Measurements from ENCODE around the gene ACRV1. TPM values are rescaled to one million over a fixed set of nuclear protein-coding genes. Genes with fewer than 3 reads are reported as not detected.

Gene ACRV1
- total and polyA plus RNA-seq, 2 of the 4 experiments (the other 2 are of a cell fraction): not detected

- BruUV-seq (replicated peaks): no TSS peak
- H3K18ac ChIP-seq (ENCODE audit: low read depth, low read length): no peak overlapping the region
- H3K56ac ChIP-seq (ENCODE audit: extremely low read depth, insufficient read depth, low read length): no peak overlapping the region
- no peak overlapping the region for H3K14ac ChIP-seq (replicated peaks; ENCODE audit: low read depth, low read length)
- ATAC-seq (ENCODE audit: low read depth) (no peak), DNase-seq (no peak)
- H3K27me3 ChIP-seq (ENCODE audit: control insufficient read depth, insufficient read depth, low read length): no peaks in the 10 kb centered on the region
- no peak overlapping the region for H3K4me2 ChIP-seq (ENCODE audit: low read depth, low read length)
- no peaks in the 10 kb centered on the region for H3K9me3 ChIP-seq (ENCODE audit: control insufficient read depth, insufficient read depth, low read length)
- H3K23ac ChIP-seq (ENCODE audit: low read depth, low read length): no peak overlapping the region
- TF ChIP-seq, protein P1, sequence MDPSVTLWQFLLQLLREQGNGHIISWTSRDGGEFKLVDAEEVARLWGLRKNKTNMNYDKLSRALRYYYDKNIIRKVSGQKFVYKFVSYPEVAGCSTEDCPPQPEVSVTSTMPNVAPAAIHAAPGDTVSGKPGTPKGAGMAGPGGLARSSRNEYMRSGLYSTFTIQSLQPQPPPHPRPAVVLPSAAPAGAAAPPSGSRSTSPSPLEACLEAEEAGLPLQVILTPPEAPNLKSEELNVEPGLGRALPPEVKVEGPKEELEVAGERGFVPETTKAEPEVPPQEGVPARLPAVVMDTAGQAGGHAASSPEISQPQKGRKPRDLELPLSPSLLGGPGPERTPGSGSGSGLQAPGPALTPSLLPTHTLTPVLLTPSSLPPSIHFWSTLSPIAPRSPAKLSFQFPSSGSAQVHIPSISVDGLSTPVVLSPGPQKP (IDR thresholded peaks at IDR 0.05; ENCODE audit: borderline replicate concordance, low read depth, low read length): no peak
- no peak for TF ChIP-seq RCOR1 (IDR thresholded peaks at IDR 0.05; ENCODE audit: insufficient replicate concordance, low read length)
- TF ChIP-seq POLR2A (IDR thresholded peaks at IDR 0.05; ENCODE audit: low read depth, low read length): no peak
- TF ChIP-seq CTCF (conservative IDR thresholded peaks at IDR 0.05; ENCODE audit: low read depth, low read length): no peak
- no peak for TF ChIP-seq FOS (IDR thresholded peaks at IDR 0.05; ENCODE audit: low read depth, low read length)
- TF ChIP-seq NFE2L2 (IDR thresholded peaks at IDR 0.05; ENCODE audit: low read depth, low read length): no peak
- TF ChIP-seq CEBPB (IDR thresholded peaks at IDR 0.05; ENCODE audit: low read depth, low read length): no peak
- TF ChIP-seq USF2 (IDR thresholded peaks at IDR 0.05; ENCODE audit: low read depth, low read length): no peak
- no peak for TF ChIP-seq MAFK (IDR thresholded peaks at IDR 0.05; ENCODE audit: low read depth, low read length)
- TF ChIP-seq SMC3 (IDR thresholded peaks at IDR 0.05; ENCODE audit: low read depth, low read length): no peak
- no peak for TF ChIP-seq MXI1 (IDR thresholded peaks at IDR 0.05; ENCODE audit: borderline replicate concordance, low read depth, low read length)
- TF ChIP-seq RFX5 (IDR thresholded peaks at IDR 0.05; ENCODE audit: low read depth, low read length): no peak
- no peak for TF ChIP-seq MAZ (IDR thresholded peaks at IDR 0.05; ENCODE audit: borderline replicate concordance, low read depth, low read length)
- TF ChIP-seq RAD21 (IDR thresholded peaks at IDR 0.05; ENCODE audit: low read length): no peak
- TF ChIP-seq BHLHE40 (IDR thresholded peaks at IDR 0.05; ENCODE audit: low read depth, low read length): no peak
- no peaks in the 10 kb centered on the region for H3K4me1 ChIP-seq (ENCODE audit: control insufficient read depth, insufficient read depth, low read length)
- H2AK5ac ChIP-seq (ENCODE audit: low read depth, low read length): no peak overlapping the region
- no peaks in the 10 kb centered on the region for H4K20me1 ChIP-seq (ENCODE audit: insufficient read depth, low read length)
- no peaks in the 10 kb centered on the region for H3K79me1 ChIP-seq (ENCODE audit: low read depth in 1 of 2, low read length in 2 of 2)
- 0% methylated on average over 1 of the region's 6 CpGs; no CpG with 5 or more reads in 1 of the 2 experiments for WGBS, 2 experiments (ENCODE audit: extremely low coverage in 2 of 2, insufficient read length in 1 of 2)
- H3K9ac ChIP-seq (ENCODE audit: low read depth, low read length): no peak overlapping the region
- H3K4ac ChIP-seq (ENCODE audit: low read depth, low read length): no peak overlapping the region
- H3K36me3 ChIP-seq (ENCODE audit: control insufficient read depth, insufficient read depth, low read length): no peaks in the 10 kb centered on the region
- no peak overlapping the region for H2BK15ac ChIP-seq (ENCODE audit: low read depth, low read length)
- no peak overlapping the region for H4K91ac ChIP-seq (ENCODE audit: insufficient read depth, low read depth, low read length)
- CTCF ChIA-PET: no interaction called here
- no peak overlapping the region for H2AFZ ChIP-seq (replicated peaks; ENCODE audit: low read length, poor library complexity)
- dilution Hi-C loops (cut with HindIII; ENCODE audit: low sequenced_read_pairs, unreplicated experiment): no loop called here
- no peaks in the 10 kb centered on the region for H3K9me1 ChIP-seq (ENCODE audit: insufficient read depth, low read length)
- intact Hi-C loops (cut with micrococcal nuclease): no loop called here
- POLR2A ChIA-PET (ENCODE audit: unreplicated experiment): no interaction called here
- no peak overlapping the region for H2BK20ac ChIP-seq (ENCODE audit: low read depth, low read length)
- in situ Hi-C loops (cut with MboI; ENCODE audit: low sequenced_read_pairs): no loop called here
- H4K5ac ChIP-seq (ENCODE audit: low read depth, low read length): no peak overlapping the region
- no peak overlapping the region for H4K8ac ChIP-seq (ENCODE audit: low read depth in 2 of 2, low read length in 2 of 2)
- no peak overlapping the region for H3K27ac ChIP-seq (ENCODE audit: insufficient read depth, low read length)
- H2BK120ac ChIP-seq (ENCODE audit: low read depth, low read length): no peak overlapping the region
- no peak overlapping the region for H2BK5ac ChIP-seq (ENCODE audit: low read depth, low read length, poor library complexity, severe bottlenecking)
- H2AK9ac ChIP-seq (replicated peaks; ENCODE audit: low read depth, low read length, poor library complexity): no peak overlapping the region
- H3K4me3 ChIP-seq (ENCODE audit: insufficient read depth, low read depth, low read length): no peak overlapping the region
These were observed 40.1 kb upstream of the ACRV1 start for GRCh38 chr11:125720781-125721180.
